Smooth muscle cell (in vitro differentiated cells): ENCODE results near the gene BPI. TPM values are rescaled to one million over a fixed set of nuclear protein-coding genes. Genes with fewer than 3 reads are reported as not detected.

Experiments used
- DNase-seq: peaks from one replicate; lab custom pipeline; 2025; ENCODE audit not compliant: unreplicated experiment; lab: John Stamatoyannopoulos, UW
- H2AFZ ChIP-seq: fragments of 200-600 bp; sonication (generic); 2 replicates; pipeline ENCODE4 v1.6.0; 2016; ENCODE audit warnings: antibody characterized with exemption, low read depth, mild to moderate bottlenecking
- H3F3A ChIP-seq: fragments of 200-600 bp; sonication (generic); 2 replicates; pipeline ENCODE4 v1.6.0; 2017; ENCODE audit warnings: antibody characterized with exemption, low read depth
- H3K27ac ChIP-seq: fragments of 200-600 bp; sonication (generic); 2 replicates; pipeline ENCODE4 v1.5.1; 2016; ENCODE audit warnings: low read depth, mild to moderate bottlenecking
- H3K27me3 ChIP-seq: fragments of 200-600 bp; sonication (generic); 2 replicates; pipeline ENCODE4 v1.6.1; 2016; ENCODE audit warnings: low read depth, mild to moderate bottlenecking
- H3K36me3 ChIP-seq: fragments of 200-600 bp; sonication (generic); 2 replicates; pipeline ENCODE4 v1.5.1; 2016; ENCODE audit warnings: low read depth
- H3K4me1 ChIP-seq: fragments of 200-600 bp; sonication (generic); 2 replicates; pipeline ENCODE4 v1.5.1; 2016; ENCODE audit warnings: low read depth
- H3K4me2 ChIP-seq: fragments of 200-600 bp; sonication (generic); 2 replicates; pipeline ENCODE4 v1.6.0; 2016; ENCODE audit warnings: mild to moderate bottlenecking
- H3K4me3 ChIP-seq: fragments of 200-600 bp; sonication (generic); 2 replicates; pipeline ENCODE4 v1.5.1; 2016; ENCODE audit warnings: mild to moderate bottlenecking
- H3K79me2 ChIP-seq: fragments of 200-600 bp; sonication (generic); 2 replicates; pipeline ENCODE4 v1.6.0; 2016; ENCODE audit warnings: low read depth, mild to moderate bottlenecking
- H3K9ac ChIP-seq: fragments of 200-600 bp; sonication (generic); 2 replicates; pipeline ENCODE4 v1.6.0; 2016; ENCODE audit warnings: low read depth
- H3K9me3 ChIP-seq: fragments of 200-600 bp; sonication (generic); replicated peaks from 2 replicates; pipeline ENCODE4 v1.5.1; 2016; ENCODE audit warnings: low read depth
- H4K20me1 ChIP-seq: fragments of 200-600 bp; sonication (generic); 2 replicates; pipeline ENCODE4 v1.6.0; 2016; ENCODE audit warnings: low read depth
- CTCF ChIP-seq: fragments of 200-600 bp; sonication (generic); IDR thresholded peaks from 2 replicates; pipeline ENCODE4 v1.5.1; 2017; ENCODE audit warnings: borderline replicate concordance, mild to moderate bottlenecking, antibody characterized with exemption; ENCODE audit not compliant: insufficient read depth, poor library complexity, severe bottlenecking
- WGBS: methylation state at CpG from one replicate; pipeline ENCODE4 v1.1.7; 2016; ENCODE audit warnings: low lambda C conversion rate; 5-methylcytosine and 5-hydroxymethylcytosine counted together
- polyA plus RNA-seq: library from polyadenylated mRNA; unstranded; fragments of >200 nt; fragmentation: Nextera tagmentation; extraction: Ambion mirVana; gene quantifications from 2 replicates; pipeline ENCODE4 v1.2.1, GENCODE V29; 2016
- total RNA-seq: library from RNA; depleted of rRNA; stranded (reverse); fragments of >200 nt; gene quantifications from 2 replicates; pipeline ENCODE4 v1.2.3, GENCODE V29; 2014

BPI gene
- total and polyA plus RNA-seq, 2 experiments from 2014 or later, result not detected

DNA sequence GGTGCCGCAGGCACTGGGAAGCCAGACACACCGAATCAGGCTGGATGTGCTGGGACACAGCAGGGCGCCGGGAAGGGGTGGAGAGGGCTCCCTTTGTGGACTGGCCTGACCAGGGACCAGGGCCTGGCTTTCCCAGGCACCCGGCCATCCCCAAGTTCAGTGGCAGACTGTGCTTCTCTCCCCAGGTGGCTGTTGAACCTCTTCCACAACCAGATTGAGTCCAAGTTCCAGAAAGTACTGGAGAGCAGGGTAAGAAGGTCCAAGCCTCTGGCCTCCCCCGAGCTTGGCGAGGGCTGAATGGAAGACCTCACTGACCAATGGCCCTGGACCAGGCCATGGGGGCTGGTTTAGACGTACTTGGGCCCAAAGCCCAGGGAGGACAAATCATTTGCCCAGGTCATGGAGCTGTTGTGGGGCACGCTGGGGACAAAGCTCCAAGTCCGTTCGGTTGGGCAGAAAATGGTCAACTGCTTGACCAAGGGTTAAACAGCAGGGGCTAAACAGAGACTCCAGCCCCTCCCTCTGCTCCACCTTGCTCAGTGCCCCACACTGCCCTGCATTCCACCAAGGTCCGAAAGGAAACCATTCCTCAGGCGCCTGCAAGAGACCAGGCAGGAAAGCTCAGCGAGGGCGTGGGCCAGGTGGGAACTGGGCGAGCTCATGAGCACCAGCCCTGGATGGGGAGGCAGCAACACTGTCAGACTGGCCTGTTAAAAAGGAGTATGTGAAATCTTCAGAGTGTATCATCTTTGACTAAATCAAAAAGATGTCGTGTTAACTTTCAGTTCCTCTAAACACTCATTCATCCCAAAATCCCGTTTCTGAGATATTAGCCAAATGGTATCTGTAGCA is 51.4 kb downstream of the BPI start:
- Histone ChIP-seq H3K4me1 (no peaks in the 10 kb centered on the region), H3K36me3 (no peaks in the 10 kb centered on the region), H3K4me2 (no peak overlapping the region), H4K20me1 (no peaks in the 10 kb centered on the region), H3K27me3 (no peaks in the 10 kb centered on the region), H3K27ac (no peak overlapping the region), H3K79me2 (no peaks in the 10 kb centered on the region), H3F3A (no peaks in the 10 kb centered on the region), H3K9ac (no peak overlapping the region), H2AFZ (no peak overlapping the region), H3K9me3 (no peaks in the 10 kb centered on the region), H3K4me3 (no peak overlapping the region)
- WGBS, result 89% methylated on average over 18 of the region's 18 CpGs
- TF ChIP-seq CTCF, result no peak
- no peak for DNase-seq

DNA sequence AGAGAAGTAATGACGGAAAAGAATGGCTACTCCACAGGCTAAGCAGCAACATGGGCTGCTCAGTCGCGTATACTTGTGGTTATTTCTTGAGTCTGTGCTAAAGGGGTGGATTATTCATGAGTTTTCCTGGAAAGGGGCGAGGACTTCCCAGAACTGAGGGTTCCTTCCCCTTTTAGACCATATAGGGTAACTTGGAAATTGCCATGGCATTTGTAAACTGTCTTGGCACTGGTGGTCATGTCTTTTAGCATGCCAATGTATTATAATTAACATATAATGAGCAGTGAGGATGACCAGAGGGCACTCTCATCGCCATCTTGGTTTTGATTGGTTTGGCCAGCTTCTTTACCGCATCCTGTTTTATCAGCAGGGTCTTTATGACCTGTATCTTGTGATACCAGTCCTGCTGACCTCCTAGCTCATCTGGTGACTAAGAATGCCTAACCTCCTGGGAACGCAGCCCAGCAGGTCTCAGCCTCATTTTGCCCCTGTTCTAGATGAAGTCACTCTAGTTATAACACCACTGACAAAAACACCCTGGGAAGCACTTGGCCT is 53.8 kb downstream of the BPI start:
- H3K27me3 ChIP-seq, result no peaks in the 10 kb centered on the region
- no peak for TF ChIP-seq CTCF
- H3F3A ChIP-seq, result no peaks in the 10 kb centered on the region
- no peak for DNase-seq
- no peak overlapping the region for H3K4me3 ChIP-seq
- no peak overlapping the region for H2AFZ ChIP-seq
- H3K36me3 ChIP-seq, result no peaks in the 10 kb centered on the region
- H3K9me3 ChIP-seq, result no peaks in the 10 kb centered on the region
- no peak overlapping the region for H3K4me2 ChIP-seq
- 92% methylated on average over 7 of the region's 7 CpGs for WGBS
- no peaks in the 10 kb centered on the region for H3K79me2 ChIP-seq
- no peaks in the 10 kb centered on the region for H3K4me1 ChIP-seq
- H3K27ac ChIP-seq, result no peak overlapping the region
- H3K9ac ChIP-seq, result no peak overlapping the region
- no peaks in the 10 kb centered on the region for H4K20me1 ChIP-seq

DNA sequence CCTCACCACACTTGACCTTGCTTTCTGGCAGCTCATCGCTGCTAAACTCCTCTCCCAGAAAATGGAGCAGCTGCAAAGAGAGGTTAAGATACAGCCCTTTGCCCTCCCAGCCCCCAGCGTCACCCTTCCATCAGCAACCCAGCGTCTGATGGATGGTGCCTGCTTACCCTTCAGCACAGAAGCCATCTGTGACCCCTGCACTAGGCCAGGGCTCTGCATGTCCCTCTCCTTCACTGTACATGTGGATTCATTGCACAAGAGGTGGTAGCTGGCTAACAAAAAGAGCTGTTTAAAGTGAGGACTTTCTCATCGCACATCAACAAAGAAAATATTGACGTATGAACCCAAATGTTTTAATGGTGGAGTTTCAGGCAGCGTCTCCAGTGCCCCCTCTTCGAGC is 54.6 kb downstream of the BPI start:
- no peak for TF ChIP-seq CTCF
- DNase-seq, result no peak
- WGBS, result 92% methylated on average over 7 of the region's 7 CpGs
- Histone ChIP-seq H3K4me1 (no peaks in the 10 kb centered on the region), H3K27me3 (no peaks in the 10 kb centered on the region), H3K4me3 (no peak overlapping the region), H3K79me2 (no peaks in the 10 kb centered on the region), H2AFZ (no peak overlapping the region), H3K27ac (no peak overlapping the region), H3K4me2 (no peak overlapping the region), H3K36me3 (no peaks in the 10 kb centered on the region), H3K9ac (no peak overlapping the region), H3F3A (no peaks in the 10 kb centered on the region), H4K20me1 (no peaks in the 10 kb centered on the region), H3K9me3 (no peaks in the 10 kb centered on the region)
